Kidney epithelial cell (primary cell): Measurements from ENCODE around the gene TBL1XR1. TPM values are rescaled to one million over a fixed set of nuclear protein-coding genes. Genes with fewer than 3 reads are reported as not detected.

ENCODE experiments used
- DNase-seq: peaks from one replicate; pipeline ENCODE4 v3.0.0-alpha.2; 2010; ENCODE audit warnings: low read depth
- H3K27me3 ChIP-seq: 2 replicates; pipeline ENCODE4 v1.6.0; 2011; ENCODE audit warnings: low read length; ENCODE audit not compliant: control insufficient read depth, insufficient read depth
- H3K36me3 ChIP-seq: 2 replicates; pipeline ENCODE4 v1.5.1; 2011; ENCODE audit warnings: low read length; ENCODE audit not compliant: control insufficient read depth, insufficient read depth
- H3K4me3 ChIP-seq: 2 replicates; pipeline ENCODE4 v1.5.1; 2011; ENCODE audit warnings: low read depth, mild to moderate bottlenecking, control low read depth, low read length
- total RNA-seq: library from RNA; depleted of rRNA; stranded (reverse); fragments of >200 nt; gene quantifications from 2 replicates; pipeline ENCODE4 v1.2.3, GENCODE V29; 2015
- TF ChIP-seq, protein P1 (sequence below): IDR thresholded peaks from 2 replicates; pipeline ENCODE4 v1.5.1; 2011; ENCODE audit warnings: mild to moderate bottlenecking, moderate library complexity, low read length, control low read depth, inconsistent platforms; ENCODE audit not compliant: insufficient read depth, poor library complexity, severe bottlenecking

Gene TBL1XR1
- total RNA-seq, 1 donor from 2014 or later: 81.4 TPM

DNA sequence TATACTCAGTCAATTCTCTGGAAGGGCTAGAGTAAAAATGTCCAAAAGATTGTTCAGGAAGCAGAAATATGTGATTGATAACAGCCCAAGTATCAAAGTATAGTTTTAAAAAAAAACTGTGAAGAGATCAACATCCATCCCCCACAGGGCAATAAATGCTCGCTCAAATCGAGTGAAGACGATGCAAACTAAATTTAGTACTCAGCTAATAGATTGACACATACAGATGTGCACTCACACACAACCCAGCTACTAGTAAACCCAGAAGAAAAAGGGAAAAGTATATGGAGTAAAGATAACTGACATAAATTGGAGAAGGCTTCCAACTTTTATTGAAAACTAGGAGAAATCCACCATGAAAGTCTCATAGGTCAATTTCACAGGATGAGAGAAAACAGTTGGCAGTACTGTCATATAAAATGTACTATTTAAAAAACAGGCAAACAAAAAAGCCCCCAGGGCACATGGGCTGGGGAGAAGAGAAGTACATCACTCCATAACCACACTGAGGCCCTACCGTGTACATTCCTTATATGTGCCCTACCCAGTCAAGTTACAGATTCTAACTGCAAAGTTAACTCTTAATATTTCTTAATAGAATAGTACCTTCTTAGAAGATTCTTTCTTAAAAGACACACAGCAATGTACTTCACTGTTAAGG, 125.7 kb downstream of the TBL1XR1 start:
- DNase-seq: no peak
- Histone ChIP-seq H3K36me3 (peaks cover 2% of the 10 kb centered on the region), H3K4me3 (no peak overlapping the region), H3K27me3 (no peaks in the 10 kb centered on the region)
- TF ChIP-seq, protein P1, sequence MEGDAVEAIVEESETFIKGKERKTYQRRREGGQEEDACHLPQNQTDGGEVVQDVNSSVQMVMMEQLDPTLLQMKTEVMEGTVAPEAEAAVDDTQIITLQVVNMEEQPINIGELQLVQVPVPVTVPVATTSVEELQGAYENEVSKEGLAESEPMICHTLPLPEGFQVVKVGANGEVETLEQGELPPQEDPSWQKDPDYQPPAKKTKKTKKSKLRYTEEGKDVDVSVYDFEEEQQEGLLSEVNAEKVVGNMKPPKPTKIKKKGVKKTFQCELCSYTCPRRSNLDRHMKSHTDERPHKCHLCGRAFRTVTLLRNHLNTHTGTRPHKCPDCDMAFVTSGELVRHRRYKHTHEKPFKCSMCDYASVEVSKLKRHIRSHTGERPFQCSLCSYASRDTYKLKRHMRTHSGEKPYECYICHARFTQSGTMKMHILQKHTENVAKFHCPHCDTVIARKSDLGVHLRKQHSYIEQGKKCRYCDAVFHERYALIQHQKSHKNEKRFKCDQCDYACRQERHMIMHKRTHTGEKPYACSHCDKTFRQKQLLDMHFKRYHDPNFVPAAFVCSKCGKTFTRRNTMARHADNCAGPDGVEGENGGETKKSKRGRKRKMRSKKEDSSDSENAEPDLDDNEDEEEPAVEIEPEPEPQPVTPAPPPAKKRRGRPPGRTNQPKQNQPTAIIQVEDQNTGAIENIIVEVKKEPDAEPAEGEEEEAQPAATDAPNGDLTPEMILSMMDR: no peak

DNA sequence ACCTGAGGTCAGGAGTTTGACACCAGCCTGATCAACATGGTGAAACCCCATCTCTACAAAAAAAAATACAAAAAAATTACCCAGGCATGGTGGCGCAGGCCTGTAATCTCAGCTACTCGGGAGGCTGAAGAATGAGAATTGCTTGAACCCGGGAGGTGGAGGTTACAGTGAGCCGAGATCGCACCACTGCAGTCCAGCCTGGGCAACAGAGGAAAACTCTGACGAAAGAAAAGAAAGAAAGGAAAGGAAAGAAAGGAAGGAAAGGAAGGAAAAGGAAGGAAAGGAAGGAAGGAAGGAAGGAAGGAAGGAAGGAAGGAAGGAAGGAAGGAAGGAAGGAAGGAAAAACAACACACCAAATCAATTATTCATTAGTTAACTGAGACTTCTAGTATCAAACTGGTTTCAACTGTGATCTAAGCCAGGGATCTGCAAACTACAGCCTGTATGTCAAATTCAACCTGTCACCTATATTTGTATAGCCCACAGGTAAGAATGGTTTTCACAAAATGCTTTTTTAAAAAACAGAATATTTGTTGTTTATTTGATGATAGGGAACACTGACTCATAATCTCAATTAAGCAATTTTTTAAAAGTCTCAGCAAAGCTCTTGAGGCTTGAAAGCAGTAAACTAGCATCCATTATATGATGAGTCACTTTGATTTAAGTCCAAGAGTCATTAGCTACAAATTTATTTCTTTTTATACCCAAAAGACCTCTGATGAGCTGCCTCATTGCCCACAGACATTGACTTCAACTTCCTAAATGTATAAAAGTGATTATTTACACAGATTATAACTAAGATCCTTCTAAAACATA, 127.6 kb downstream of the TBL1XR1 start:
- Histone ChIP-seq H3K27me3 (no peaks in the 10 kb centered on the region), H3K4me3 (no peak overlapping the region), H3K36me3 (no peaks in the 10 kb centered on the region)
- DNase-seq: no peak
- TF ChIP-seq, protein P1: no peak

DNA sequence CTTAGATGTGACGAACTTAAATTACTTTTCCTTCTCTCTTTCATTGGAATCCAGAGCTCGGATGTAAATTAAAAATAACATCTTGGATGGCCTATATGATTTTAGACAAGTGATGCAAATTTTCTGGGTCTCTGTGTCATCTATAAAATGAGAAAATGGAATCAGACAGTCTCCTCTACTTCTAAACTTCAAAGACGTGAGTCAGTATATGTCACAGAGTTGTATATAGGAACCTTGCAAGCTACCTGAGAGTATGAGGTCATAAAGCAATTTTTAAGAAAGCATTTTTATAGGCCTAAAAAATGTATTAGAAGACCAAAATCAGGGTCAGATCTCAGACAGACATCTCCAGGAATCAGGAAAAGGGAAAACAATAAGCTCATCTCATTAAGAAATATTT, 128.3 kb downstream of the TBL1XR1 start:
- no peak overlapping the region for H3K4me3 ChIP-seq
- H3K27me3 ChIP-seq: no peaks in the 10 kb centered on the region
- TF ChIP-seq, protein P1: no peak
- H3K36me3 ChIP-seq: no peaks in the 10 kb centered on the region
- DNase-seq: no peak

DNA sequence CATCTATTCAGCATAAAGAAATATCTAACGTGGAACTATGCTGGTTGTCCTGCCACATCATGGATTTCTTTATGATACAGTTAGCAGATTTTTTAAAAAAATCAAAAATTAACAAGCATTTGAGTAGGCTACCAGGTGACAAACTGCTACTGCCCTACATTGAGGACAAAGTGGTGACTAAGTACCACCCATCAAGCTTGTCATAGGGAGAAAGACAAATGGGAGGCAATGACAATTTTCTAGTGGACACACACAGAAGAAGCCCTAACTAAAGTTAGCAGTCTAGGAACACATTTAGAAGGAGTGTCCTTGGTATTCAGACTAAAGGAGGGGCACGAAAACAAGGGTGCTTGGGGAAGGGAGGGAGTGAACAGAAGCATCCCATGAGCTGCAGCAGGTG, 131.2 kb downstream of the TBL1XR1 start:
- Histone ChIP-seq H3K4me3 (no peak overlapping the region), H3K36me3 (no peaks in the 10 kb centered on the region), H3K27me3 (no peaks in the 10 kb centered on the region)
- TF ChIP-seq, protein P1: no peak
- DNase-seq: no peak

DNA sequence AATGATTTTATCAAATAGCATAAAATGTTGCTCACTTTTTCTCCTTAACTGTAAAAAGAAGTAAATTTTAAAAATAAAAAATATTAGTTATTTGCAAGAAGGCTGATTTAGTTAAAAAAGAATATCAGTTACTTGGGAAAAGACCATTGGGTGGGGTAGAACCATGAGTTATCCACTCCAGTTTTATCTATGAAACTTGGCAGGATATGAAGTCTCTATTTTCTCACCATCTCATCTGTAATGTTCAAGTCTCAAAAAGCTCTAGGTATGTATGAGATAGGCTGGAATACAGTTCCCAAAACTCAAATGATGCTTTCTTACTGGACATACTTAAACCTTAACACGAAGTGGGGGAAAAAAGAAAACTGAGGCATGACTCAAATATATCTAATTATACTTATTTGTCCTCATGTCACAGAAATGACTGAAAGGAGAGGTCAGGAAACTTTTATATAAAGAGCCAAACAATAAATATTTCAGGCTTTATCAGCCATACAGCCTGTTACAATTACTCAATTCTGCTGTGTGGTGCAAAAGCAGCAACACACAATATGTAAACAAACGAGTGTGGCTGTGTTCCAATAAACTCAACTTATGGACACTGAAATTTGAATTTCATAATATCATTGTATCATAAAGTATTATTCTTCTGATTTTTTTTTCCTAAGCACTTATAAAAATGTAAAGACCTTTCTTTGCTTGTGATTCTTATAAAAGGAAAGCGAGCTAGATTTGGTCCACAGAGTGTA, 131.8 kb downstream of the TBL1XR1 start:
- H3K27me3 ChIP-seq: no peaks in the 10 kb centered on the region
- H3K36me3 ChIP-seq: no peaks in the 10 kb centered on the region
- DNase-seq: no peak
- H3K4me3 ChIP-seq: no peak overlapping the region
- TF ChIP-seq, protein P1: no peak
